HG03565 (cell line): ENCODE data around the gene SLC35D1.
"Not testable (repeated sequence)": the region's sequence is repeated elsewhere in the genome, so short reads cannot be mapped to it uniquely, and the experiment has no call there.

Source experiments
- ATAC-seq: cut with Tn5 transposase; IDR thresholded peaks from one replicate; pipeline ENCODE4 v1.9.1; 2021; ENCODE audit warnings: mild to moderate bottlenecking, moderate library complexity; ENCODE audit not compliant: unreplicated experiment

The SLC35D1 gene

DNA sequence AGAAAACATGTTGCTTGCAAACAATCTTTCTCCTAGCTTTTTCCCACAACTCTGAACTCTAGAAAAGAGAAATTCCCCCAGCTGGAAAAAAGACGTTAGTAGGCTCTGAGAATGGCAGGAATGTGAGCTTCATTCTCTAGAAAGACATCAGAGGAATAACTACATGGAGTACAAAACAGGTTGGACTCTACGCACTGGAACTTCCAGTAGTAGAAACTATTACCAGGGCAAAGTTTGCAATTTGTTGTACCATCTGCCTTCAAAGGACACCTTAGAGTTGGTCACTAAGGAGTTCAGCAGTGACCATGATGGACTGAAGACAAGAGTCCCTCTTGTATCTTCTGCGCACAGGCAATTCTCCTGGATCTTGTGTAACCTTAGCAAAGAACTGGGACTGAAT is 60.9 kb downstream of the SLC35D1 start:
- no peak for ATAC-seq

DNA sequence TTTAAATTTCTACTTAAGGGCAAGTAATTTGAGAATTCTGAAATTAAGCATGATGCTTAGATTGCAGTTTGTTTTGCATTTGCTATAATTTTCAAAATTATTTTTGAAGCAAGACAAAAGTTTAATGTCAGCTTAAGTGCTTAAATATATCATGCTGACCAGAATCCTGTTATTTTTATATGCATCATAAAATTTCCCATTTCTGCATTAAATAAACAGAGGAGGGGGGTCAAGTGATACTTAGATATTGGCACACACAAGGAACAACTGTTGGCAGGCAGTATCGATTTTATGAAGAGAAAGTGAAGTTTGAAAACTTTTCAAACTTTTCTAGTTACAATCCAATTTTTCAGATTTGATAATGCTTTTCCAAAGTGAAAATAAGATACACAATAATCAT is 68.1 kb downstream of the SLC35D1 start:
- no peak for ATAC-seq

DNA sequence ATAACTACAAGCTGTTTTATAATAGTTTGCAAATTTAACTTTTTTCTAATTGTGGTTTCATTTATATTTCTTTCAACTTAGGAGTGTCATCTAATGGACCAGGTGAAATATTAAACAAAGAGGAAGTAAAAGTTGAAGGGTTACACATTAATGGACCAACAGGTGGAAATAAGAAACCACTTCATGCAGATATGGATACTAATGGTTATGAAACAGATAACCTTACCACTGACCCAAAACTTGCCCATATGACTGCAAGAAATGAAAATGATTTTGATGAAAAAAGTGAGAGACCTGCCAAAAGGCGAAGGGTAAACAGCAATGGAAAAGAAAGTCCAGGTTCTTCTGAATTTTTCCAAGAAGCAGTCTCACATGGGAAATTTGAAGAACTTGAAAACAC is 69.5 kb downstream of the SLC35D1 start:
- peak; percentile 83 for ATAC-seq

DNA sequence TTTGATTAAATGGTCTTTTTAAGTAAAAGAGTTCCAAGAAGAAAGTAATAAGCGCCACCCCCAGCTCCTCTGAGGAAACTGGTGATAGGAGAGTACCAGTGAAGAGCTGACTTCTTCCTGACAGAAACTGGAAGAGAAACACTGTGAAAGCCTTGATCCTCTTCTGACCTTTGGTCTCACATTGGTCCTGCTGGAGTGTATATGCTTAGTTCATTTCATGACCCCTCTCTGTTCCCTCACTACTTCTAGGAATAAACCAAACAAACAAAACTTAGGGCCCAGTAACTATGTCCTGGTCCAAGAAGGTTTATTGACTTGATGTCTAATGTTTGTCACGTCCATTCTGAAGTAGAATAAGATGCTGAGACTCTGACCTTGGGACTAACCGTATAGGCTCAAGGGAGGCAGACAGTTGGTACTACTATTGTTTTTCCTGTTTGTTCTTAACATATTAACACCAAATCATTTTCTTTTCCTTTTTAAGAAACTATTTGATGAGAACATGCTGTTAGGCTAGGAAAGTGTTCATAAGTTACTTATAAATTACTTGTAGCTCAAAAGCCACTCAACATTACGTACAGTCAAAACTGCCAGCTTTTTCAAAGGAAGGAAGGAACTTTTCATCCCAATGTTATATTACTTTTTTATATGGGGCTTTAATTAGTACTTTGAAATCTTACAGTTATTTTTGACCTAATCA is 71.2 kb downstream of the SLC35D1 start:
- ATAC-seq = no peak

DNA sequence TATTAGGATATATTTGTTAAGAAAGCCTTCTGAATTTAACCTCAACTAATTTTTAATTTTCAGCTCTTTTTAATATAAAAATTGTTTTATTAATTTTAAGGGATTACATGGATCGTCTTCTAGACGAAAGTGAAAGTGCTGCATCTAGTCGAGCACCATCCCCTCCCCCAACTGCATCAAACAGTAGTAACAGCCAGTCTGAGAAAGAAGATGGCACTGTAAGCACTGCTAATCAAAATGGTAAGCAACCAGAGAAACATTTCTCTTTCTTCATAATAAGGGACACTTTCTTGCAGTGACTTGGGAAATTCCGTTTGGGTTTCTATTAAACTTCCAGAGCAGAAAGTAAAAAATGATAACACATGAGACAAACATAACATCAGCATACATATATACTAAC is 72.3 kb downstream of the SLC35D1 start:
- ATAC-seq = no peak

DNA sequence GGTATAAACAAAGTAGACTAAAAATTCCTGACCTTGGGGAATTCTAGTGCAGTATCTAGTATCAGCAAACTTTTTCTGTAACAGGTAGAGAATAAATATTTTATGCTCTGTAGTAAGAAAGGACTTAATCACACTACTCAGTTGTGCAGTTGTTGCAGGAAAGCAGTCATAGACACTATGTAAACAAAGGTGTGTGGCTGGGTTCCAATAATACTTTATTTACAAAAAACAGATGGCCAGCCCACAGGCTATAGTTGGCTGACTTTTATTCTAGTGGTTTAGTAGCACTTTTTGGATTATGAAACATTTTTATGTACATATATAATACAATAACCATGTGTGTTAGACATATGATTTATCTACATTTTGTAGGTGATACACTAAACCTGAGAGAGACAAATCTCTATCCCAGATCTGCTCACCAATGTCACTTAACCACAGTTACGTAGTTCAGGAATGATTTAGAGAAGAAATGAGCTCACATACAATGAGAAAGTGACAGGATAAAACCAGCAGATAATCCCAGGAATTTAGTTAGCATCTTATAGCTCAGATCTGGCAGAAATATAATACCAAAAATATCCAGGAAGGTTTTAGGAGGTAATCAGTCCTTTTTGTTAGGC is 73.1 kb downstream of the SLC35D1 start:
- ATAC-seq = no peak

DNA sequence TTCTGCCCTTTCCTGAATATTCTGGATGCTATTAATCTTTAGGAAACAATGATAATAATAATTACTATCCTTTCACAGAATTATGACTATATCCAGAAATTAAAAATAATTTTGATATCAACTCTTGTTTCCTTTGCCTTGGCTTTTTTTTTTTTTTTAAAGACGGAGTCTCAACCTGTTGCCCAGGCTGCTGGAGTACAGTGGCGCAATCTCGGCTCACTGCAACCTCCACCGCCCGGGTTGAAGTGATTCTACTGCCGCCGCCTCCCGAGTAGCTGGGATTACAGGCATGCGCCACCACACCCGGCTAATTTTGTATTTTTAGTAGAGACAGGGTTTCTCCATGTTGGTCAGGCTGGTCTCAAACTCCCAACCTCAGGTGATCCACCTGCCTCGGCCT is 74.3 kb downstream of the SLC35D1 start:
- ATAC-seq = not testable (repeated sequence)

DNA sequence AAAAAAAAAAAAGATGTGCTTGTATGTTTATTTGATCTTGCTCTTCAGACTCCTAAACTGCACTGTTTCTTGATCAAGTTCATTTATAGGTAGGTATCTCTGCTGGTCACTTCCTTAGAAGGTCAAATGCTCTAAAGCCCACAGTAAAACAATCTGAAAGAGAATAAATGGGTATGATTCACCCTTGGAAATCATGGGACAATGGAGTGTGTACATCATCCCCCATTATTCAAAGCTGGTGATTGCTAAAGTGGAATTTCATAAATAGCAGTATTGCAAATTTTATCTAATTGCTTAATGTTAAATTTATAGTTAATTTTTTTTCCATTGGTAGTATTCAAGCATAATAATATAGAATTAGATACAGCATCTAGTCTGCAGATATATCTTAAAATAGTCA is 75.7 kb downstream of the SLC35D1 start:
- ATAC-seq = no peak

DNA sequence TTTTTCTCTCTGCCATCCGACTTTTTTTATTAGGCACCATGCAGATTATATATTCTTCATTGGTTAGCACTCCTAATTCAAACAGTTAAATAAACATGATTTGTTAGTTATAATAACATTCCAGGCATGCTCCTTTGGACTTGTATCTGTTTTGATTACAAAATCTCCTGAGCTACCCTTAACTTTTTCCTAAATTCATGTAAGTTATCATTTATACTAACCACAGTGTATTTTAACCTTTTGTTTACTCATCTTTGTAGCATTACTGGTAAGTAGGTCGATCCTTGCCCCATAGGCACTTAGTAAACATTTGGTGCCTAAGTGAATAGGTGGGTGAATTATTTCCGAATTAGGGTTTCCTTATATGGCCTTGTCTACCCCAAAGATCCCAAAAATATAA is 85.4 kb downstream of the SLC35D1 start:
- no peak for ATAC-seq

DNA sequence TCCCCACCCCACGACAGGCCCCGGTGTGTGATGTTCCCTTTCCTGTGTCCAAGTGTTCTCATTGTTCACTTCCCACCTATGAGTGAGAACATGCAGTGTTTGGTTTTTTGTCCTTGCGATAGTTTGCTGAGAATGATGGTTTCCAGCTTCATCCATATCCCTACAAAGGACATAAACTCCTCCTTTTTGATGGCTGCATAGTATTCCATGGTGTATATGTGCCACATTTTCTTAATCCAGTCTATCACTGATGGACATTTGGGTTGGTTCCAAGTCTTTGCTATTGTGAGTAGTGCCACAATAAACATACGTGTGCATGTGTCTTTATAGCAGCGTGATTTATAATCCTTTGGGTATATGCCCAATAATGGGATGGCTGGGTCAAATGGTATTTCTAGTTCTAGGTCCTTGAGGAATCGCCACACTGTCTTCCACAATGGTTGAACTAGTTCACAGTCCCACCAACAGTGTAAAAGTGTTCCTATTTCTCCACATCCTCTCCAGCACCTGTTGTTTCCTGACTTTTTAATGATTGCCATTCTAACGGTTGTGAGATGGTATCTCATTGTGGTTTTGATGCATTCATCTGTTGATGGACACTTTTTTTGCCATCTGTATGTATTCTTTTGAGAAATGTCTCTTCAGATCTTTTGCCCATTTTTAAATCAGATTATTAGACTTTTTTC is 87.6 kb downstream of the SLC35D1 start:
- ATAC-seq = not testable (repeated sequence)

DNA sequence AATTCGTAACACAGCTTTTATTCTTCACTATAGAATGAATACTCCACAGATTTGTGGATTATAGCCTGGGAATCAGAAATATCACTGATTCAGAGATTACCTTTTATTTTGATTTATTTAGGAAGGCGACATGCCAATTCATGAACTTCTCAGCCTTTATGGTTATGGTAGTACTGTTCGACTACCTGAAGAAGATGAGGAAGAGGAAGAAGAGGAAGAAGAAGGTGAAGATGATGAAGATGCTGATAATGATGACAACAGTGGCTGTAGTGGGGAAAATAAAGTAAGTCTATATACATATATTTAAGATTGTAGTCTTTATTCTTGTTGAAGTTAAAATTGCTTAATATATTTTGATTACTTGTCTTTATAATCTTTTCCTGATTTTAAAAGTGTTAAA is 96.0 kb downstream of the SLC35D1 start:
- no peak for ATAC-seq

DNA sequence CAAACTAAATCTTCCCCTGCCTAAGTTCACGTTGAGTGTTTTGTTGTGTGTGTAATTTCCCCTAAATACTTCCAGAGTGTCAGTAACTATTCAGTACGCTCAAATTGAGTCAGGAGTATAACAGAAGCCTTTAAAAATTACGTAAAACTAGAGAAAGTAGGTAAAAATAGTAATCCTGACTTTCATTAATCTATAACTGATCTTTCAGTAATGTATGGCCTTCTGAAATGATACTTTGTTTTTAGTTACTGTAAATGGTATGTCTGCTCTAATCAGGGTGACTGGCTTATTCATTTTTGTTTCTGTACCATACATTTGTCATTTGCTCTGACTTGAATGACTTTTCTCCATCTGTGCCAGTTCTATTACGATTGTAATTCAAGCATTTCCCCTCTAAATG is 99.7 kb downstream of the SLC35D1 start:
- peak; percentile 51 for ATAC-seq

DNA sequence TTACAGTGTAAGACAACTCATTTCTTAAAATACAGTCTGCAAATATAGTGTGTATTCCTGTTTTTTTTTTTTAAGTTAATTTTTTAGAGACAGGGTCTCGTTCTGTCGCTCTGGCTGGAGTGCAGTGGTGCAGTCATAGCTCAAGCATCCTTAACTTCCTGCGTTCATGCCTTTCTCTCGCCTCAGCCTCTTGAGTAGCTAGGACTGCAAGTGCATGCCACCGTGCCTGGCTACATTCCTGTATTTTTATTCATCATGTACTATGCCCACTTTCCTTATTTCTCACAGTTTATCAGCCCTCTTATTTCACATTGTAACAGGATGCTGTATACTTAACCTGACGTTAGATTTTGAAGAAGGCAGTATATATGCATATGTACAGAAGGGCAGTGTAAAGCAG is 102.4 kb downstream of the SLC35D1 start:
- ATAC-seq = no peak
